HFFc6 (cell line): ENCODE data around the gene HIP1. TPM values are rescaled to one million over a fixed set of nuclear protein-coding genes. Genes with fewer than 3 reads are reported as not detected.
"Not testable (repeated sequence)": the region's sequence is repeated elsewhere in the genome, so short reads cannot be mapped to it uniquely, and the experiment has no call there.

Experiments
- DNase-seq: peaks from one replicate; pipeline ENCODE4 v3.0.0-alpha.2; 2018
- H3K27ac Mint-ChIP-seq: 2 replicates; pipeline ENCODE4 v1.8.0; 2020; ENCODE audit warnings: mild to moderate bottlenecking, mixed read lengths
- H3K27me3 Mint-ChIP-seq: 2 replicates; pipeline ENCODE4 v1.8.0; 2021; ENCODE audit warnings: mild to moderate bottlenecking, moderate library complexity, mixed read lengths; ENCODE audit not compliant: insufficient read depth
- H3K36me3 Mint-ChIP-seq: 2 replicates; pipeline ENCODE4 v1.8.0; 2021; ENCODE audit warnings: low read depth, mixed read lengths
- H3K4me1 Mint-ChIP-seq: 2 replicates; pipeline ENCODE4 v1.8.0; 2020; ENCODE audit warnings: low read depth, mixed read lengths
- H3K4me3 Mint-ChIP-seq: 2 replicates; pipeline ENCODE4 v1.8.0; 2020; ENCODE audit warnings: mild to moderate bottlenecking, moderate library complexity, mixed read lengths
- H3K9me3 Mint-ChIP-seq: 2 replicates; pipeline ENCODE4 v1.8.0; 2020; ENCODE audit warnings: mild to moderate bottlenecking, mixed read lengths
- total RNA-seq, 6 experiments: library from RNA; stranded (reverse); fragmentation: NEBNext Ultra II Directional; extraction: Animal tissue kit (Norgen Biotek cat#: 25700); gene quantifications; 2 replicates in 1 of 6; 3 replicates in 5 of 6; pipeline ENCODE4 v1.2.3, GENCODE V29; 2021
- TF ChIP-seq, protein P1 (sequence below): fragments of 200-600 bp; sonication (generic); IDR thresholded peaks from 2 replicates; pipeline ENCODE4 v1.5.0; 2021; ENCODE audit warnings: antibody characterized with exemption, mild to moderate bottlenecking

HIP1 gene
- total RNA-seq, 6 experiments from 2014 or later = 15.1 to 32.2 (median 28.7) TPM

GRCh38 chr7:75718390-75719031 lies 20.2 kb downstream of the HIP1 start:
- Mint-ChIP-seq H3K27me3 (no peaks in the 10 kb centered on the region; the same call in 1 of the 2 replicates), H3K27ac (no peak overlapping the region; the same call in 1 of the 2 replicates), H3K4me3 (no peak overlapping the region), H3K36me3 (peaks cover 11% of the 10 kb centered on the region), H3K9me3 (no peaks in the 10 kb centered on the region), H3K4me1 (peaks cover 32% of the 10 kb centered on the region)
- DNase-seq = no peak
- TF ChIP-seq, protein P1, sequence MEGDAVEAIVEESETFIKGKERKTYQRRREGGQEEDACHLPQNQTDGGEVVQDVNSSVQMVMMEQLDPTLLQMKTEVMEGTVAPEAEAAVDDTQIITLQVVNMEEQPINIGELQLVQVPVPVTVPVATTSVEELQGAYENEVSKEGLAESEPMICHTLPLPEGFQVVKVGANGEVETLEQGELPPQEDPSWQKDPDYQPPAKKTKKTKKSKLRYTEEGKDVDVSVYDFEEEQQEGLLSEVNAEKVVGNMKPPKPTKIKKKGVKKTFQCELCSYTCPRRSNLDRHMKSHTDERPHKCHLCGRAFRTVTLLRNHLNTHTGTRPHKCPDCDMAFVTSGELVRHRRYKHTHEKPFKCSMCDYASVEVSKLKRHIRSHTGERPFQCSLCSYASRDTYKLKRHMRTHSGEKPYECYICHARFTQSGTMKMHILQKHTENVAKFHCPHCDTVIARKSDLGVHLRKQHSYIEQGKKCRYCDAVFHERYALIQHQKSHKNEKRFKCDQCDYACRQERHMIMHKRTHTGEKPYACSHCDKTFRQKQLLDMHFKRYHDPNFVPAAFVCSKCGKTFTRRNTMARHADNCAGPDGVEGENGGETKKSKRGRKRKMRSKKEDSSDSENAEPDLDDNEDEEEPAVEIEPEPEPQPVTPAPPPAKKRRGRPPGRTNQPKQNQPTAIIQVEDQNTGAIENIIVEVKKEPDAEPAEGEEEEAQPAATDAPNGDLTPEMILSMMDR = no peak

GRCh38 chr7:75717746-75718145 lies 21.0 kb downstream of the HIP1 start:
- Mint-ChIP-seq H3K36me3 (peaks cover 11% of the 10 kb centered on the region), H3K4me1 (peaks cover 40% of the 10 kb centered on the region), H3K27ac (peak overlapping the region; percentile 70)
- not testable (repeated sequence) for H3K9me3 Mint-ChIP-seq, H3K27me3 Mint-ChIP-seq, H3K4me3 Mint-ChIP-seq
- peak; percentile 26 for DNase-seq

DNA sequence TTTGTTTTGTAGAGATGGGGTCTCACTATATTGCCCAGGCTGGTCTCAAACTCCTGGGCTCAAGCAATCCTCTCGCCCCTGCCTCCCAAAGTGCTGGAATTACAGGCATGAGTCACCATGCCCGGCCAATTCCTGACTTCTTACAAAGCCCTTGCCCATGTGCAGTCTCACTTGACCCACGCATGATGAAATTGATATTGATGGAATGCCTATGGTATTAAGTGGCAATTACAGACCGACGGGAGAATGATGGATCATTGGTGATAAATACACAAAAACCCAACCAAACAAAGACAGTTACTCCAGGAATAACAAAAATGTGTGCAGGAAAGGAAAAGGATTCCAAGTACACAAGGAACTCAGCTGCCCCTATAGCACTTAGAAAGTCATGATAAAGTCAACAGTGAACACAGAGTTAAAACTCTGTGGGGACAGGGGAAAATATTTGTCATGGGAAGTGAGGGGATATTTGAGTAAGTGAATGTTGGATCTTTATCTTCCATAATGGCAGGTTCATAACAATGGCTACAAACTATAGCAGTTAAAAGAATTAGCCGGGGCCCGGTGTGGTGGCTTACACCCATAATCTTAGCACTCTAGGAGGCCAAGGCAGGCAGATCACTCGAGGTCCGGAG lies 21.6 kb downstream of the HIP1 start:
- H3K27ac Mint-ChIP-seq = peak overlapping the region; percentile 70
- H3K36me3 Mint-ChIP-seq = peaks cover 11% of the 10 kb centered on the region
- H3K9me3 Mint-ChIP-seq = no peaks in the 10 kb centered on the region
- DNase-seq = peak; percentile 60
- no peaks in the 10 kb centered on the region; the same call in 1 of the 2 replicates for H3K27me3 Mint-ChIP-seq
- TF ChIP-seq, protein P1 = no peak
- H3K4me3 Mint-ChIP-seq = no peak overlapping the region
- peaks cover 46% of the 10 kb centered on the region for H3K4me1 Mint-ChIP-seq

DNA sequence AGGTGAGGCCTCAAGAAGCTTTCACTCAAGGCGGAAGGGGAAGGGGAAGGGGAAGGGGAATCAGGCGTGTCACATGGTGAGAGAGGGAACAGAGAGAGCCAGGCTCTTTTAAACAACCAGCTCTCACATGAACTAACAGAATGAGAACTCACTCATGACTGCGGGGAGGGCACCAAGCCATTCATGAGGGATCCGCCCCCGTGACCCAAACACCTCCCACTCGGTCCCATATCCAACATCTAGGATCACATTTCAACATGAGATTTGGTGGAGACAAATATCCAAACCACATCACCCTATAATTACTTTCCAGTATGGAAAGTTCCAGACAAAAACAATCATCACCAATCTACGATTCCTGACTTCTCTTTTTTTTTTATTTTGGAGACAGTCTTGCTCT lies 22.9 kb downstream of the HIP1 start:
- peaks cover 2% of the 10 kb centered on the region; the same call in 1 of the 2 replicates for H3K9me3 Mint-ChIP-seq
- TF ChIP-seq, protein P1 = no peak
- no peak for DNase-seq

DNA sequence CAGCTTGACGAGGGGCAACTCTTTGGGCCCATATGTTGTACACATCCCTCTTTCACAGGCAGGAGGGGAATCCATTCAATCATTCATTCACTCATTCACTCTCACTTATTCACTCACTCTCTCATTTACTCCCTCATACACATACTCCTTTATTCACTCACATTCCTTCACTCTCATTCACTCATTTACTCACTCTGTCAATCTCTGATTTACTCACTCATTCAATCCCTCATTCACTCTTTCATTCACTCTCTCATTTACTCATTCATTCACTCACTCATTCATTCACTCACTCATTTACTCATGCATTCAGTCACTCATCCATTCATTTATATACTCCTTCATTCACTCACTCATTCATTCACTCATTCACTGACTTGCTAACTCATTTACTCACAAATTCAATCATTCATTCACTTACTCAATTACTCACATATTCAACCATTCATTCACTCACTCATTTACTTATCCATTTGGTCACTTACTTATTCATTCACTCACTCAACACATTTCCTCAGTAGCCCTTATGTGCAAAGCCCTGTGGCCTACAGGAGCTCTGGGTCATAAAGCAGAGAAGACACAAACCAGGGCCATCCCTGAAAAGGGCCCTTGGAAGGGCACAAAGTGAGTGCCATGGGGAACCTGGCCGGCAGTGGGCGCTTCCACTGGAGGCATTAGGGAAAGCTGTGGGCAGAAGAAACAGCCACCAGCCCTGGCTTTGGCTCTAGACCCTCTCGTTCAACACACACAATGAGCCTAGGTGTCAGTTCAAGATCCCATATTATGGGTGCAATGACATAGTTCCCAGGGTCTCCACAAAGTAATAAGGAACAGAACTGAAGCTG lies 26.0 kb downstream of the HIP1 start:
- H3K36me3 Mint-ChIP-seq = peaks cover 33% of the 10 kb centered on the region
- H3K27ac Mint-ChIP-seq = peak overlapping the region; percentile 74
- H3K4me3 Mint-ChIP-seq = peak overlapping the region; percentile 53
- no peaks in the 10 kb centered on the region; the same call in 1 of the 2 replicates for H3K27me3 Mint-ChIP-seq
- TF ChIP-seq, protein P1 = no peak; the same call in 1 of the 2 replicates
- no peak for DNase-seq
- H3K9me3 Mint-ChIP-seq = peaks cover 28% of the 10 kb centered on the region
- H3K4me1 Mint-ChIP-seq = peaks cover 54% of the 10 kb centered on the region

More for the DNA sequence above, 22.9 kb downstream of the HIP1 start:
- no peaks in the 10 kb centered on the region; the same call in 1 of the 2 replicates for H3K27me3 Mint-ChIP-seq
- H3K4me1 Mint-ChIP-seq = peaks cover 58% of the 10 kb centered on the region
- H3K27ac Mint-ChIP-seq = no peak overlapping the region
- no peak overlapping the region for H3K4me3 Mint-ChIP-seq
- peaks cover 13% of the 10 kb centered on the region for H3K36me3 Mint-ChIP-seq
